SK-N-SH (cell line): ENCODE data around the gene BCL6.
A peak's percentile ranks its signal among the peaks of the same experiment; 100 is the strongest.

Source experiments
- CHD2 ChIP-seq: fragments of 150-350 bp; IDR thresholded peaks from 2 replicates; pipeline ENCODE4 v1.6.1; 2018; ENCODE audit warnings: low read length; ENCODE audit not compliant: partially characterized antibody
- NFIC ChIP-seq: IDR thresholded peaks from 2 replicates; pipeline ENCODE4 v1.4.0; 2012; ENCODE audit warnings: borderline replicate concordance
- RAD21 ChIP-seq: IDR thresholded peaks from 2 replicates; pipeline ENCODE4 v1.6.1; 2012; ENCODE audit warnings: mild to moderate bottlenecking, low read length
- RCOR1 ChIP-seq: fragments of 150-350 bp; IDR thresholded peaks from 2 replicates; pipeline ENCODE4 v1.6.1; 2017; ENCODE audit warnings: antibody characterized with exemption, low read length
- YY1 ChIP-seq: IDR thresholded peaks from 2 replicates; pipeline ENCODE4 v1.4.0; 2012; ENCODE audit warnings: low read depth, mild to moderate bottlenecking
- TF ChIP-seq, protein P1 (sequence below): IDR thresholded peaks from 2 replicates; pipeline ENCODE4 v1.4.0; 2012; ENCODE audit warnings: low read depth, borderline replicate concordance
- TF ChIP-seq, protein P2 (sequence below): IDR thresholded peaks from 2 replicates; pipeline ENCODE4 v1.4.0; 2012; ENCODE audit warnings: low read depth
- TF ChIP-seq, protein P3 (sequence below): fragments of 200-600 bp; sonication (generic); IDR thresholded peaks from 2 replicates; pipeline ENCODE4 v1.6.1; 2017; ENCODE audit warnings: antibody characterized with exemption, mild to moderate bottlenecking, moderate library complexity
- TF ChIP-seq, protein P4 (sequence below): fragments of 150-350 bp; IDR thresholded peaks from 2 replicates; pipeline ENCODE4 v1.6.1; 2017; ENCODE audit warnings: antibody characterized with exemption, low read length, low read depth, borderline replicate concordance

DNA sequence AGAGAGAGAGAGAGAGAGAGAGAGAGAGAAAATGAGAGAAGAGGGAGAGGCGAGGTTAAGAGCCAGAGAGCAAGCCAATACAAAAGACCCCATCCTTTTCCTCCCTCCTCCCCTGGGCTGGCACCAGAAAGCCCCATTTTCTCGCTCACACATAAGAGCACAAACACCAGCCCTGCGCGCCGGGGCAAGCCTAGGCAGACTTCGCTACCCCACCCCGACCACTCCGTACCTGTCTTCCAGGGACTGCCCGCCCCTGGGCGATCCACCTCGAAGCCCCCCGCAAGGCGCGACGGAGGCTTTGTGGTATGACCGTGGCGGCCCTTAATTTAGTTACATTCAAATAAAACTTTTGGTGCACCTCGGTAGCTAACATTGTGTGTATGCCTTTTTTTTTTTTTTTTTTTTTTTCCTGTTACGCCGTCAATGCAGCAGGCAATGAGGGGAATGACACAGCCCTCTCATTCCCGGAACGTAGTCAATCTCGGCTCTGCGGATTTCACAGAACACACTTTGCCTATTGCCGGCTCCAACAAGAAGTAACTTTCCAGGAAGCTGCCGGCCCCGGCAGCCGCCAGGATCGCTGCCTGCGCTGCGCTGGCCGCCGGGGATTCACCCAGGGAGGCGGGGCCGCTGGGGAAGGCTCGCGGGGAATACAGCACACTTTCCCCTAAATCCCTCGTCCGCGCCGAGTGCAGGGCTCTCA, 7.7 kb downstream of the BCL6 start:
- TF ChIP-seq, protein P1, sequence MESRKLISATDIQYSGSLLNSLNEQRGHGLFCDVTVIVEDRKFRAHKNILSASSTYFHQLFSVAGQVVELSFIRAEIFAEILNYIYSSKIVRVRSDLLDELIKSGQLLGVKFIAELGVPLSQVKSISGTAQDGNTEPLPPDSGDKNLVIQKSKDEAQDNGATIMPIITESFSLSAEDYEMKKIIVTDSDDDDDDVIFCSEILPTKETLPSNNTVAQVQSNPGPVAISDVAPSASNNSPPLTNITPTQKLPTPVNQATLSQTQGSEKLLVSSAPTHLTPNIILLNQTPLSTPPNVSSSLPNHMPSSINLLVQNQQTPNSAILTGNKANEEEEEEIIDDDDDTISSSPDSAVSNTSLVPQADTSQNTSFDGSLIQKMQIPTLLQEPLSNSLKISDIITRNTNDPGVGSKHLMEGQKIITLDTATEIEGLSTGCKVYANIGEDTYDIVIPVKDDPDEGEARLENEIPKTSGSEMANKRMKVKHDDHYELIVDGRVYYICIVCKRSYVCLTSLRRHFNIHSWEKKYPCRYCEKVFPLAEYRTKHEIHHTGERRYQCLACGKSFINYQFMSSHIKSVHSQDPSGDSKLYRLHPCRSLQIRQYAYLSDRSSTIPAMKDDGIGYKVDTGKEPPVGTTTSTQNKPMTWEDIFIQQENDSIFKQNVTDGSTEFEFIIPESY, result 0 out of 2 replicates have a peak, but pooled peaks have one; percentile 25
- no peak for TF ChIP-seq YY1
- TF ChIP-seq, protein P2, sequence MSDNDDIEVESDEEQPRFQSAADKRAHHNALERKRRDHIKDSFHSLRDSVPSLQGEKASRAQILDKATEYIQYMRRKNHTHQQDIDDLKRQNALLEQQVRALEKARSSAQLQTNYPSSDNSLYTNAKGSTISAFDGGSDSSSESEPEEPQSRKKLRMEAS, result peak; percentile 36; the same call in 1 of the 2 replicates
- TF ChIP-seq, protein P3, sequence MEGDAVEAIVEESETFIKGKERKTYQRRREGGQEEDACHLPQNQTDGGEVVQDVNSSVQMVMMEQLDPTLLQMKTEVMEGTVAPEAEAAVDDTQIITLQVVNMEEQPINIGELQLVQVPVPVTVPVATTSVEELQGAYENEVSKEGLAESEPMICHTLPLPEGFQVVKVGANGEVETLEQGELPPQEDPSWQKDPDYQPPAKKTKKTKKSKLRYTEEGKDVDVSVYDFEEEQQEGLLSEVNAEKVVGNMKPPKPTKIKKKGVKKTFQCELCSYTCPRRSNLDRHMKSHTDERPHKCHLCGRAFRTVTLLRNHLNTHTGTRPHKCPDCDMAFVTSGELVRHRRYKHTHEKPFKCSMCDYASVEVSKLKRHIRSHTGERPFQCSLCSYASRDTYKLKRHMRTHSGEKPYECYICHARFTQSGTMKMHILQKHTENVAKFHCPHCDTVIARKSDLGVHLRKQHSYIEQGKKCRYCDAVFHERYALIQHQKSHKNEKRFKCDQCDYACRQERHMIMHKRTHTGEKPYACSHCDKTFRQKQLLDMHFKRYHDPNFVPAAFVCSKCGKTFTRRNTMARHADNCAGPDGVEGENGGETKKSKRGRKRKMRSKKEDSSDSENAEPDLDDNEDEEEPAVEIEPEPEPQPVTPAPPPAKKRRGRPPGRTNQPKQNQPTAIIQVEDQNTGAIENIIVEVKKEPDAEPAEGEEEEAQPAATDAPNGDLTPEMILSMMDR, result no peak
- TF ChIP-seq, protein P4, sequence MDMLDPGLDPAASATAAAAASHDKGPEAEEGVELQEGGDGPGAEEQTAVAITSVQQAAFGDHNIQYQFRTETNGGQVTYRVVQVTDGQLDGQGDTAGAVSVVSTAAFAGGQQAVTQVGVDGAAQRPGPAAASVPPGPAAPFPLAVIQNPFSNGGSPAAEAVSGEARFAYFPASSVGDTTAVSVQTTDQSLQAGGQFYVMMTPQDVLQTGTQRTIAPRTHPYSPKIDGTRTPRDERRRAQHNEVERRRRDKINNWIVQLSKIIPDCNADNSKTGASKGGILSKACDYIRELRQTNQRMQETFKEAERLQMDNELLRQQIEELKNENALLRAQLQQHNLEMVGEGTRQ, result no peak
- no peak for TF ChIP-seq RAD21
- no peak for TF ChIP-seq NFIC
- no peak for TF ChIP-seq CHD2
- no peak for TF ChIP-seq RCOR1
